ENCODE measurements around the gene AKT1.

The AKT1 gene

DNA sequence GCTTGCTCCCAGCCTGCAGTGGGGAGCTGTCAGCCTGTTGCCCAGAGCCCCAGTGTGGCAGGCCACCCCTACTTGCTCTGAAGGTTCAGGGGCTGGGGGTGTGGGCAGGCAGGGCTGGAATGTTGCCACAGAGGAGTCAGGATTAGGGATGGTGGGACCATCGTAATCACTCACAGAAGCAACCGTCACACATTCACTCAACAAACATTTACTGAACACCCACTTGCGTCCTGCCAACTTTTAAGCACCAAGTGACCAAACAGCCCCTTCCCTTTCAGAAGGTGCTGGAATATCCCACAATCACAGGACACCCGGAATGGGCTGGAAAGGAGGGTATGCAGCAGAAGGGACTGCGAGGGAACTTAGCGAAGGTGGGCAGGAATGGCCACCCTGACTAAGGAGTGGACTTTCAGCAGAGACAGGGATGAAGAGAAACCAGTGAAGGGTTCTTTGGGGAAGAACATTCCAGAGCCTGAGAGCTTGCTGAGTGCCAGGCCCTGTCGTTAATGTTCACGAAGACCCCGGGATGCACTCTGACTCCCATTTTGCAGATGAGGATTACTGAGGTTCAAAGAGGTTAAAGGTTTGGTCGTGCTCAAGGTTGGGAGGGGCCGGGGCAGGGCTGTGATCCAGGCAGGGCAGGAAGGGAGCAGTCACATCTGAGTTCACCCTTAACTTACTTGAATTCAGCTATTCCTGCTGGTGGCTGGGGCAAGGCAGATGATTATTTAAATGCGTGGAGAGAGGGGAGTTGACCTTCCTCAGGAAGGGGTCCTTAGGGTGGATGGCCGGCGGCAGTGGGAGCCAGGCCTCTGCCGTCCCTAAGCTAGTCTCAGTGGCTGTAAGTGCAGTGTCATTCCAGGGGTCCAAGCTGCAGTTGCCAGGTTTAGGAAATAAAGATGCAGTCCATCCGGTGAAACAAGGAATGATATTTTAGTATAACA lies 3.0 kb upstream of the AKT1 start:
- DNase-seq: no peak

GRCh38 chr14:104797115-104798044 lies 1.8 kb upstream of the AKT1 start:
- DNase-seq: no peak

DNA sequence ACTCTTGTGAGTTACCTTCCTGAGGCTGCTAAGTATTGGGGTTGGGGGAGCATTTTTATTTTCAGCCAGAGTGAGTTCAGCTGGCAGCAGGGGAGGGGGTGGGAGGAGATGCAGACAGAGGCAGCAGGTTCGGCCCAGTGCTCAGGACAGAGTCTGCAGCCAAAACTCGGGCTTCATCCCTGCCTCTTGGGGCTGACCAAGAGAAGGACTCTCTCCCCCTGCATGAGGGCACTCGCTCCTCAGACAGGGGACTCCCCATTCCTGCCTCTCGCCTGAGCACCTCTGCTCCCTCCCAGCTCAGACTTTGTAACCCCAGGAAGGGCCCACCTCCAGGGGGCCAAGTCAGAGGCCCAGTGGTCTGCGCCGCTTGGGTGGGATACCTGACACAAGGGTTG lies 1.1 kb upstream of the AKT1 start:
- DNase-seq: no peak

DNA sequence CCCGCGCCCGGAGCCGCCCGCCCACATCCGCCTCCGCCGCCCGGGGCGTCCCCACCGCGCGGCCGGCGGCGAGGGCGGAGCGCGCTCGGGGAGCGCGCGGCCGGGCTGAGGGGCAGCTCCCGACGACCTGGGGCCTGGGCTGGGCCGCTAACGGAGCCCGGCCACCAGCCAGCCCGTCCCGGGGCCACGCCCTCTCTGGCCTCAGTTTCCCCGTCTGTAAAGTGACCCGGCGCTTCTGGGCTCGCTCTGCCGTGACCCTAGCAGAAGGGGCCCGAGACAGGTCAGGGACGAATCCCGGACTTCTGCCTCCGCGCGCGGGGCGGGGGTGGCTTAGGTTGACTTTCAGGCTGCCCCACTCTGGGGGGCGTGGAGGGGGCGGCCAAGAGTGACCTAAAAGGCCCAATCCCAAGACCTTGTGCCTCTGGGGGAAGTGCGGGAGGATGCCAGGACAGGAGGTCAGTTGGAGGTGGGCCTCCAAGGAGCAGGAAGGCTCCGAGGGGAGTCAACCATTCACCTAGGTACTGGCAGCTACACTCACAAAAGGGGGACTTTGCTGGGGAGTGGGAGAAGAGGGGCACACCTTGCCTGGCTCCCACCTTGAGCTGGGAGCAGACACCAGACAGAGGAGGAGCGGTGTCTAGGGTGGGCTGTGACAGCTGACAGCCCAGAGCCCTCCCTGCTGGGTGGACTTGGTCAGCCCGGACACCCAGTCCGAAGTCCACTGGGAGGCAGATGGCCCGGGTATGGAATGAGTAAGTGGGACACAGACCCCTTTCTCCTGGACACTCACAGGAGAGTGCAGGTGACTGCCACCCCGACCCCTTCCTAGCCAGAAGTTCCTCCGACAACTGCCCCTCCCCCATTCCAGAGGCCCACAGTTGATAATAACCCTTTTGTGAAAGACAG lies 486 bp upstream of the AKT1 start:
- peak; percentile 57 to 63 for DNase-seq

DNA sequence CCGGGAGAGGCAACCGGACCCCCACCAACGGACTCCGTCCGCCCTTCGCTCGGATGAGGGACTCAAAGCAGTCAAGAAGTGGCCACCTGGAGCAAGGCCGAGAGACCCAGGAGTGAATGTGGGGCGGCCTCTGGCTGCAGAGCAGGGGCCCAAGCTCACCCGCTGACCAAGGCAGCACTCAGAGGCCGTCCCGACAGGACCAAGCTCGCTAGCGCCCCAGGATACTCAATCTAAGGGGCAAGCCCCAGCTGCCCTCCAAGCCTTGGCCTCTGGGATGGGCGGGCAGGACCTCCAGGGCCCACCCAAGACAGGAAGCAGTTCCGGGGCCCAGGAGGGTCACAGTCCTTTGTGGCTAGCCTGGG lies 936 bp downstream of the AKT1 start:
- DNase-seq: no peak

DNA sequence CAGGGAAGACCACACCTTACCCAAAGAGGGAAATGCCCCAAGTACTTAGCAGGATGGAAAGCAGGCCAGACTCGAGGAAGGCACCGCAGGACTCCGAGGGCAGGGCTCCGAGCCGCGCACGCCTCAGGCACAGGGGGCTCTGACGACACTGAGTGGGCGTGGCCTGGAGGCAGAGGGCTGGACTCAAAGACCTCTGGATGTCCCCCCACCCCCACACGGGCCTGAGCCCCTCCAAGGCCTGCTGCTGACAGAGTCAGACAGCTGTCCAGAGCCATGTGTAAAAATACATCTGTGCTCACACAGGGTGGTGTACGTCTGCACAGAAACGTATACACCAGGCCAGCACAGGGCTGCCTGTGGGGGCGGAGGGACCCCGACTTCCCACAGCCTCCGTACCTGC lies 1.4 kb downstream of the AKT1 start:
- DNase-seq: peak; percentile 56 to 69

GRCh38 chr14:104793703-104793959 lies 1.9 kb downstream of the AKT1 start:
- DNase-seq: no peak

DNA sequence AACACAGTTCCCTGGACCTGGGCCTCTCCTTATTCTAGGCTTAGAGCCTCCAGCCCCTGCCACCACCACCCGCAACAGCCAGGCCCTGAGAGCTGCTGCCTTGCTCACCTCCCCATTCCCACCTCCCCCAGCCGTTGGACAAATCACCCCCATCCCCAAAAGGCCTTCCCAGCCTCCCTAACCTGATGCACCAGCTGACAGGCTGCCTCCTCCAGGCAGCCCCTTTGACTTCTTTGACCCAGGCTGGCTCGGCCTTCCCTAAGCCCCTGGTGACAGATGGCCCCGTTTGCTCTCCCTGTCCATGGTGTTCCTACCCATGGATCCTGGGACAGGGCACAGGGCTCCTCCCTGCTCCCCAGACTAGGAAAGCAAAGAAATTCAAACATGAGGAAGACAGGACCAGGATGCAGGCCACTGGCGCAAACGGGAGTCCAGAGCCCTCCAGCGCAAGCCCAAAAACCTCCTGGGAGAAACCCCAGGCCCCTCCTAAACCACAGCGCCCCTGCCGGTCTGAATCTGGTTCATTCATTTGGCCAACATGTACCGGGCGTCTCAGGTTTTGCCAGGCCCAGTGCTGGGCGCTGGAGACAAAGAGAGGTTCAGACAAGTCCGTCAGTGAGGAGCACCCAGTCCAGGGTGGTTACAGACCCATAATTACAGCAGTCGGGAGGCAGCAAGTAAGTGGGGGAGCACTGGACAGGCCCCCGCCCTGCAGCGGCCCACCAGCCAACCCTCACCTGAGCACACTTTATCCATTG lies 2.4 kb downstream of the AKT1 start:
- no peak for DNase-seq

GRCh38 chr14:104792101-104792884 lies 3.3 kb downstream of the AKT1 start:
- DNase-seq: no peak

GRCh38 chr14:104791425-104791824 lies 4.1 kb downstream of the AKT1 start:
- DNase-seq: no peak

- DNase-seq: no peak
These were observed 5.5 kb downstream of the AKT1 start for GRCh38 chr14:104789752-104790743.

DNA sequence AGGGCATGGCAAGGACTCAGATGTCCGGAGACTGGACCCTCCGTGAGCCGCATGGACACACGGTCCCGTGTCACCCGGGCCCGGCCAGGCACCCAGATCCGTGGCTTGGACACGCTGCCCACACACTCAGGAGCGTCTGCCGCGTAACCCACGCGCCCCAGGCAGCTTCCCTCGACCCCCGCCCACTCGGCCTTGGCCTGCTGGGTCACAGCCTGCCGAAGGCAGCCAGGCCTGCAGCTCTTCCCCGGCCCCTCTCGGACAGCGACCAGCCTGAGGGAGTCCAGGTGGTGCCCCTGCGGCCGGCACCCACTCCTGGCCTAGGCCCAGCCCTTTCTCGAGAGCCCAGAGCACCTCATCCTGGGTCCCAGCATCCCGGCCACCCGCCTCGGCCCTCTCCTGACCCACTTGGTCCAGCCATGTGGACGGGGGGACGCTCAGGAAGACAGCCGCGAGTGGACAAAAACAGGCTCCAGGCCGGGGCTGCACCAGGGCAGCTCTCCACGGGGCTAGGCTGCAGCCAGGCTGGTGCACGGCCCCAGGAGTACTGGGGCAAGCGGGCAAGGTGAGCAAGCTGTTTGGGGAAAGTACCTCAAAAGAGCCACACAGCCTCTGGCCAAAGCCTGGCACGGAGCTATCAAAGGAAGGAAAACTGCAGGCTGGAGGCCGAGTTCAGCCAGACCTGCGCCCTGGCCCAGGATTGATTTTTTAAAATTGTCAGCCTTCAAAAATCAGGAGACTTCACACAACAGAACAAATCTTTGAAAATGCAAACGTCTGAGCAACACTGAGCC lies 6.5 kb downstream of the AKT1 start:
- DNase-seq: no peak

DNA sequence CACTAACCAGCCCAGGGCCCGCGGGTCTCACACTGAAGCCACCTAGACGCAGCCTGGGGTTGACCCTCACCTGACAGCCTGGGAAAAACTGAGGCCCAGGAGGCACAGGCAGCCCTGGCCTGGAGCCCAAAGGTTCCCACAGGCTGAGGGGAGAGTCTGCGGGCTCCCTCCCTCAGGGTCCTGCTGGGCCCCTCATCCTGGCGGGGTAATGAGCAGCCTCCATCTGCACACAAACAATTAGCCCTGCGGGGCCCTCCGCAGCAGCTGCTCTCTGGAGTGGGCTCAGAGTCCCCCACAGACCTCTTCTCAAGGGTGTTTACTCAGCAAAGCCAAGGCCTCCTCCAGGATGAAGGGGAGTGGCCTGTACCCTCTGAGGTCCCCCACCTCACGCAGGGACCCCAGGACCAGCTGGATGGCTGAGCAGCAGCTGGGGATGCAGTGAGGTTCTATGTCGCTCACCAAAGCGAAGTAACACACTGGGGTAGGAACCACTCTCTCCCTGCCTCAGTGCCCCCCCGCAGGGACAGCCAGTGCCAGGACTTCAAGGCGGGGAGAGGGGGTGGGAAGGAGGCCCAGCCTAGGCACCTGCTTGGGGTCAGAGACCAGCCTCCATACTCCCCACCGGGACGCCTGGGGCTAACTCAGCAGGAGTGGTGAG lies 7.3 kb downstream of the AKT1 start:
- no peak for DNase-seq

- no peak for DNase-seq
These were observed 7.8 kb downstream of the AKT1 start for GRCh38 chr14:104787736-104788135.

DNA sequence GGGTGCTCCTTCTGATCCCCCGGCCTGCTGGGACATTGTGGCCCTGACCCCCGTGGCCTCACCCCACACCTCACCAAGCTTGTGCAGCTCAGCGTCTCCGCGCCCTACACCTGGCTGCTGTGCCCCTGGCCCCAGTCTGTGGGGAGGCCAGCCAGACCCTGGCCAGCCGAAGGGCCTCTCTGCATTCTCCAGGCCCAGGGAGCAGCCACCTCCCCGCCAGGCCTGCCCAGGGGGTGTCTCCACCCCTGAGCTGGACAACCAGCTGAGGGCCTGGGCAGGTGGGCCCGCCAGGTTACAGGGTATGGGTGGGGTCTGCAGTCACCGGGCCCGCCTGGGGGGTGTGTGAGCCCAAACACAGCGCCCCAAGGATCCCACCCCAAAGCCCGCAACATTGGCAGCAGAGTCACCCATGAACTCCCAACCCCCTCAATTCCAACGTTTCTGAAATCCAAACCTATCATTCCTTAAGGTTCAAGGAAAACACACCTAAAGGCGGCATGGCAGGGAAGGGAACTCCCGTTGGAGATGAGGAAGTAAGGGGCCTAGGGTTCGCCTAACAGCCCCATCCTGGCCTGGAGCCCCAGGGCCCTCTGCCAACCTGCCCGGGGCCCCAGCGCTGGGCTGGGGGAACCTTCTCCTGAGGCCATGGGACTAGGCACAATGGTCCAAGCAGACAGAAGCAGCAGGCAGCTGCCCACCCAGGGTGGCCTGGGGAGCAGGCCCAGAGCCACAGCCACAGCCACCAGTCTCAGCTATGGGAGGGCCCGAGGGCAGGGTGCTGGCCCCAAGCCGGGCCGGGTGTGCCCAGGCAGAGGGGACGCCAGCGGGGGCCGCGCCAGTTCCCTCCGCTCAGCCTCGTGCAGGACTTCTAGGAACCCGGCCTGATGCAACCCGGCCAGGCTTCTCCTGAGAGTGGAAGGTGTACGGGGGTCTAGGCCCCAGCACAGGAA lies 8.5 kb downstream of the AKT1 start:
- DNase-seq: no peak

DNA sequence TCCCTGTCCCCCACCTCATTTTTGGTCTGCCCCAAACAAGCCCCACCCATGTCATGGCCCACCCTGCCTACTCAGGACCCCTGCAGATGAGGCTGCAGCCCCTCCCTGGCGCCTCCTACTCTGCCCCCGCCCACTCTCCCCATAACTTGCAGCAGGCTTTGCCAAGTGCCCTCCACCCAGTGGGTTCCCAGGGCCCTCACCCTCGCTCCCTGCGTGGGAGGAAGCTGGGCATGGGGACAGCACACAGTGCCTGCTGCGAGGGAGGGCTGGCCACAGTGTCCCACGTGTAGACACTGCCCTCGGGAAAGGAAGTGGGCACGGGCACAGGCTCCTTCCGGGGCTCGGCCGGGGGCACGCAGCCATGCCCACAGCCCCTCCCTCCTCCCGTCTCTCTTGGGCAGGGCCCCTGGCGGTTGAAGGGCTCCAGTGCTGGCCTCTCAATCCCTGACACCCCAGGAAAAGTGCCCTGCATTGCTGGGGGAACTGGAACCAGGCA lies 9.4 kb downstream of the AKT1 start:
- DNase-seq: no peak

- DNase-seq: no peak
These were observed 9.9 kb downstream of the AKT1 start for GRCh38 chr14:104785708-104786080.
